IPS-NIHi7 (cell line): Measurements from ENCODE around the gene PROK1.

Experiments
- DNase-seq: peaks from one replicate; pipeline ENCODE4 v3.0.0; 2012; ENCODE audit warnings: mixed read lengths; ENCODE audit errors: extremely low spot score

Gene PROK1

GRCh38 chr1:110465038-110465813 is 14.3 kb downstream of the PROK1 start:
- no peak for DNase-seq

GRCh38 chr1:110465814-110466380 is 14.9 kb downstream of the PROK1 start:
- no peak for DNase-seq

- DNase-seq: no peak
These were observed 15.8 kb downstream of the PROK1 start for GRCh38 chr1:110466646-110467280.

GRCh38 chr1:110471131-110471530 is 20.2 kb downstream of the PROK1 start:
- DNase-seq: no peak

GRCh38 chr1:110472546-110472945 is 21.6 kb downstream of the PROK1 start:
- no peak for DNase-seq

GRCh38 chr1:110474444-110474843 is 23.5 kb downstream of the PROK1 start:
- no peak for DNase-seq

- peak; percentile 73 for DNase-seq
These were observed 24.5 kb downstream of the PROK1 start for GRCh38 chr1:110475362-110476027.

GRCh38 chr1:110476028-110476765 is 25.2 kb downstream of the PROK1 start:
- no peak for DNase-seq

GRCh38 chr1:110477041-110477440 is 26.1 kb downstream of the PROK1 start:
- no peak for DNase-seq

- DNase-seq: peak; percentile 46
These were observed 26.6 kb downstream of the PROK1 start for GRCh38 chr1:110477445-110477957.

- DNase-seq: no peak
These were observed 27.2 kb downstream of the PROK1 start for GRCh38 chr1:110477967-110478640.

- no peak for DNase-seq
These were observed 27.9 kb downstream of the PROK1 start for GRCh38 chr1:110478886-110479285.

GRCh38 chr1:110480356-110481096 is 29.6 kb downstream of the PROK1 start:
- DNase-seq: no peak

GRCh38 chr1:110481968-110482623 is 31.1 kb downstream of the PROK1 start:
- no peak for DNase-seq

GRCh38 chr1:110482662-110483307 is 31.8 kb downstream of the PROK1 start:
- no peak for DNase-seq

- DNase-seq: no peak
These were observed 32.3 kb downstream of the PROK1 start for GRCh38 chr1:110483308-110483685.

- DNase-seq: no peak
These were observed 33.9 kb downstream of the PROK1 start for GRCh38 chr1:110484801-110485200.

- DNase-seq: no peak
These were observed 34.8 kb downstream of the PROK1 start for GRCh38 chr1:110485725-110486124.

- no peak for DNase-seq
These were observed 36.8 kb downstream of the PROK1 start for GRCh38 chr1:110487726-110488125.
